ENCODE measurements around the gene RMRP. TPM values are rescaled to one million over a fixed set of nuclear protein-coding genes. Genes with fewer than 3 reads are reported as not detected.

RMRP gene
- total RNA-seq (over 10,000 TPM; 30,229 to 39,735 TPM), polyA plus RNA-seq (100 to 1,000 TPM in 1 of 2 donors, 10 to 100 TPM in 1; 44.8 to 325 TPM)
- long read RNA-seq, donor 1, result 0 reads
- long read RNA-seq, donor 2, result 0 reads
- long read RNA-seq, donor 3, result 0 reads
- long read RNA-seq, donor 4, result 0 reads
- long read RNA-seq, donor 5, result 0 reads

GRCh38 chr9:35657546-35658136 is at the start of gene RMRP:
TSS of gene RMRP (minus strand) at chr9:35658019.
- peak within 1 kb of the TSS; percentile 94 to 100 for H3K9ac ChIP-seq (ENCODE audit: insufficient read depth in 1 of 2, low read length in 2 of 2)
- TF ChIP-seq CTCF (IDR thresholded peaks at IDR 0.05; ENCODE audit: control extremely low read depth, extremely low read depth), result no peak
- H3K27ac ChIP-seq (ENCODE audit: low read depth in 1 of 2, low read length in 1 of 2), result peak within 1 kb of the TSS; percentile 94 to 99
- H3K36me3 ChIP-seq (ENCODE audit: control insufficient read depth in 4 of 4, insufficient read depth in 4 of 4, low read length in 4 of 4), result peaks cover 0 to 17% (median 15%) of the 10 kb centered on the region in 4 donors
- no peaks in the 10 kb centered on the region for H3K27me3 ChIP-seq (ENCODE audit: control insufficient read depth in 3 of 3, insufficient read depth in 3 of 3, low read length in 2 of 3)
- peaks cover 0 to 15% (median 3%) of the 10 kb centered on the region in 5 donors for H3K4me1 ChIP-seq (ENCODE audit: control insufficient read depth in 5 of 5, insufficient read depth in 5 of 5, low read length in 5 of 5)
- no peaks in the 10 kb centered on the region for H3K9me3 ChIP-seq (ENCODE audit: control insufficient read depth in 4 of 4, insufficient read depth in 3 of 4, low read length in 3 of 4)
- 0 to 1% methylated on average over 42 of the region's 42 CpGs for WGBS, 2 donors
- DNase-seq, result peak; percentile 99
- H3K4me3 ChIP-seq, result peak within 1 kb of the TSS; percentile 93
- peak; percentile 93 for ATAC-seq (ENCODE audit: insufficient read depth, low FRiP score)

GRCh38 chr9:35706951-35707350 is 49.1 kb upstream of the RMRP start:
- 88 to 96% methylated on average over 10 of the region's 10 CpGs for WGBS, 2 donors
- DNase-seq (no peak), ATAC-seq (ENCODE audit: insufficient read depth, low FRiP score) (no peak)
- no peaks in the 10 kb centered on the region for H3K9me3 ChIP-seq (ENCODE audit: control insufficient read depth in 4 of 4, insufficient read depth in 3 of 4, low read length in 3 of 4)
- no peaks in the 10 kb centered on the region for H3K4me1 ChIP-seq (ENCODE audit: control insufficient read depth in 5 of 5, insufficient read depth in 5 of 5, low read length in 5 of 5)
- no peak overlapping the region for H3K27ac ChIP-seq (ENCODE audit: low read depth in 1 of 2, low read length in 1 of 2)
- peaks cover 32 to 76% (median 70%) of the 10 kb centered on the region in 4 donors for H3K36me3 ChIP-seq (ENCODE audit: control insufficient read depth in 4 of 4, insufficient read depth in 4 of 4, low read length in 4 of 4)
- no peaks in the 10 kb centered on the region for H3K27me3 ChIP-seq (ENCODE audit: control insufficient read depth in 3 of 3, insufficient read depth in 3 of 3, low read length in 2 of 3)
- no peak for TF ChIP-seq CTCF (IDR thresholded peaks at IDR 0.05; ENCODE audit: control extremely low read depth, extremely low read depth)
- H3K4me3 ChIP-seq, result no peak overlapping the region
- no peak overlapping the region for H3K9ac ChIP-seq (ENCODE audit: insufficient read depth in 1 of 2, low read length in 2 of 2)

- DNase-seq (no peak), ATAC-seq (ENCODE audit: insufficient read depth, low FRiP score) (no peak)
- no peaks in the 10 kb centered on the region for H3K9me3 ChIP-seq (ENCODE audit: control insufficient read depth in 4 of 4, insufficient read depth in 3 of 4, low read length in 3 of 4)
- H3K4me1 ChIP-seq (ENCODE audit: control insufficient read depth in 5 of 5, insufficient read depth in 5 of 5, low read length in 5 of 5), result no peaks in the 10 kb centered on the region
- no peak for TF ChIP-seq CTCF (IDR thresholded peaks at IDR 0.05; ENCODE audit: control extremely low read depth, extremely low read depth)
- no peaks in the 10 kb centered on the region for H3K27me3 ChIP-seq (ENCODE audit: control insufficient read depth in 3 of 3, insufficient read depth in 3 of 3, low read length in 2 of 3)
- H3K27ac ChIP-seq (ENCODE audit: low read depth in 1 of 2, low read length in 1 of 2), result no peak overlapping the region
- peaks cover 33 to 74% (median 71%) of the 10 kb centered on the region in 4 donors for H3K36me3 ChIP-seq (ENCODE audit: control insufficient read depth in 4 of 4, insufficient read depth in 4 of 4, low read length in 4 of 4)
- no peak overlapping the region for H3K4me3 ChIP-seq
- no peak overlapping the region for H3K9ac ChIP-seq (ENCODE audit: insufficient read depth in 1 of 2, low read length in 2 of 2)
- 94 to 100% methylated on average over 7 of the region's 7 CpGs for WGBS, 2 donors
These were observed 48.1 kb upstream of the RMRP start for GRCh38 chr9:35705836-35706430.

All from lung (tissue), 16 donors.